Mammary epithelial cell (primary cell): ENCODE measurements around the gene PUS7.

ENCODE experiments used
- CTCF ChIP-seq, 2 donors: IDR thresholded peaks in 1 of 2; conservative IDR thresholded peaks in 1 of 2; 2 replicates each; pipeline ENCODE4 v1.5.1; 2011 to 2012; ENCODE audit warnings: inconsistent platforms in 2 of 2, low read length in 2 of 2, mild to moderate bottlenecking in 2 of 2, control low read depth in 1 of 2, low read depth in 1 of 2; ENCODE audit not compliant: insufficient read depth in 1 of 2; ENCODE audit errors: extremely low read depth in 1 of 2
- EZH2 ChIP-seq: IDR thresholded peaks from 2 replicates; pipeline ENCODE4 v1.6.1; 2012; ENCODE audit warnings: low read length, inconsistent platforms, borderline replicate concordance

GRCh38 chr7:105462765-105463420 lies 59.2 kb downstream of the PUS7 start:
- TF ChIP-seq EZH2 (no peak), CTCF (conservative IDR thresholded peaks at IDR 0.05 in 1 of 2, IDR thresholded peaks at IDR 0.05 in 1 of 2; ENCODE audit: extremely low read depth in 1 of 2, insufficient read depth in 1 of 2, low read depth in 1 of 2, low read length in 2 of 2) (no peak)
